ENCODE measurements around the gene CLTC. TPM values are rescaled to one million over a fixed set of nuclear protein-coding genes. Genes with fewer than 3 reads are reported as not detected.

The CLTC gene
- polyA plus RNA-seq, 2 of the 4 experiments (the other 2 are of a cell fraction): 183 to 360 TPM

GRCh38 chr17:59707149-59707970 is 87.7 kb downstream of the CLTC start, which contains the start of the genes PTRH2 and VMP1 (continued):
- peak in 1 of 2 experiments; percentile 72; a peak in 2 of 4 replicates for TF ChIP-seq CEBPB (IDR thresholded peaks at IDR 0.05)

GRCh38 chr17:59707971-59708430 is 88.3 kb downstream of the CLTC start:
- peak; percentile 11 to 17; a peak in 5 of 6 replicates for ATAC-seq
- FAIRE-seq: no peak
- 2% methylated on average over 15 of the region's 15 CpGs for WGBS (ENCODE audit: missing lambda C conversion rate)
- CTCF ChIA-PET: interaction anchor here (1.2 to 3.7 kb wide), 10 partner anchors 9 to 151 kb away, joined by 3 to 12 read pairs (median 4); no protein-coding TSS in a partner anchor
- Histone ChIP-seq H3K4me1 (peaks cover 45% of the 10 kb centered on the region), H3K4me2 (peak overlapping the region; percentile 98), H3K27ac (peak overlapping the region; percentile 87 to 88), H3K9me3 (no peaks in the 10 kb centered on the region), H3K4me3 (peak overlapping the region; percentile 68)
- POLR2A ChIA-PET: interaction anchor here (0.6 to 2.1 kb wide), 14 partner anchors 12 to 357 kb away, joined by 3 to 38 read pairs (median 4); partner anchors contain the start of genes CLTC and RNFT1
- no peak for TF ChIP-seq EP300 (IDR thresholded peaks at IDR 0.05)
- 0 out of 2 replicates have a peak, but pooled peaks have one; percentile 63 for TF ChIP-seq TFCP2L1 (CRISPR knock-in tag; IDR thresholded peaks at IDR 0.05)
- 0 out of 2 replicates have a peak, but pooled peaks have one; percentile 36 for TF ChIP-seq RARB (CRISPR knock-in tag; IDR thresholded peaks at IDR 0.05)
- TF ChIP-seq JUNB (IDR thresholded peaks at IDR 0.05): no peak
- no peak for TF ChIP-seq HMGXB4 (CRISPR knock-in tag; IDR thresholded peaks at IDR 0.05; ENCODE audit: borderline replicate concordance)
- no peak for TF ChIP-seq EHMT2 (IDR thresholded peaks at IDR 0.05; ENCODE audit: low read depth)
- no peak for TF ChIP-seq GATA3 (IDR thresholded peaks at IDR 0.05; ENCODE audit: borderline replicate concordance)
- peak in 1 of 2 experiments; percentile 40 for DNase-seq (ENCODE audit: low read depth in 1 of 2, low spot score in 1 of 2)

GRCh38 chr17:59711936-59712335 is 92.2 kb downstream of the CLTC start:
- ATAC-seq (no peak), DNase-seq (ENCODE audit: low read depth in 1 of 2, low spot score in 1 of 2) (no peak), FAIRE-seq (no peak)
- ChIA-PET POLR2A (no interaction called here), CTCF (interaction anchor here (0.8 to 1.8 kb wide), 5 partner anchors 10 to 148 kb away, joined by 4 to 5 read pairs (median 4); no protein-coding TSS in a partner anchor)
- H3K4me1 ChIP-seq: peaks cover 24% of the 10 kb centered on the region; the same call in 2 of the 3 replicates
- H3K27ac ChIP-seq: no peak overlapping the region
- H3K4me2 ChIP-seq: no peak overlapping the region
- H3K9me3 ChIP-seq: no peaks in the 10 kb centered on the region
- no peak overlapping the region for H3K4me3 ChIP-seq
- TF ChIP-seq RCOR1 (IDR thresholded peaks at IDR 0.05; ENCODE audit: low read depth, low read length) (no peak), JUNB (IDR thresholded peaks at IDR 0.05) (no peak), HOXB5 (CRISPR knock-in tag; IDR thresholded peaks at IDR 0.05) (no peak)

GRCh38 chr17:59712862-59713261 is 93.2 kb downstream of the CLTC start:
- Histone ChIP-seq H3K4me1 (peaks cover 24% of the 10 kb centered on the region; the same call in 2 of the 3 replicates), H3K4me2 (no peak overlapping the region), H3K4me3 (no peak overlapping the region), H3K27ac (no peak overlapping the region), H3K9me3 (no peaks in the 10 kb centered on the region)
- POLR2A ChIA-PET: no interaction called here
- FAIRE-seq (no peak), DNase-seq (ENCODE audit: low read depth in 1 of 2, low spot score in 1 of 2) (no peak), ATAC-seq (no peak)
- 85% methylated on average over 2 of the region's 2 CpGs for WGBS (ENCODE audit: missing lambda C conversion rate)
- CTCF ChIA-PET: no interaction called here
- TF ChIP-seq FOSL2 (IDR thresholded peaks at IDR 0.05): no peak
- no peak for TF ChIP-seq FOSL2 (CRISPR knock-in tag; IDR thresholded peaks at IDR 0.05)
- TF ChIP-seq BHLHE40 (IDR thresholded peaks at IDR 0.05; ENCODE audit: low read depth, low read length): no peak
- TF ChIP-seq SREBF2 (IDR thresholded peaks at IDR 0.05): no peak
- TF ChIP-seq HDAC2 (IDR thresholded peaks at IDR 0.05): no peak
- TF ChIP-seq PBX3 (IDR thresholded peaks at IDR 0.05): no peak
- TF ChIP-seq TFCP2L1 (CRISPR knock-in tag; IDR thresholded peaks at IDR 0.05): no peak
- no peak for TF ChIP-seq ZC3H11A (IDR thresholded peaks at IDR 0.05)
- no peak for TF ChIP-seq FOSB (CRISPR knock-in tag; IDR thresholded peaks at IDR 0.05)
- TF ChIP-seq MYC (IDR thresholded peaks at IDR 0.05; ENCODE audit: borderline replicate concordance, low read length): no peak
- TF ChIP-seq POLR2AphosphoS2 (conservative IDR thresholded peaks at IDR 0.05; ENCODE audit: low read length): no peak
- no peak for TF ChIP-seq RNF2 (IDR thresholded peaks at IDR 0.05; ENCODE audit: borderline replicate concordance, low read depth)
- no peak for TF ChIP-seq ELK1 (IDR thresholded peaks at IDR 0.05; ENCODE audit: low read depth, low read length)
- TF ChIP-seq HOXA7 (CRISPR knock-in tag; IDR thresholded peaks at IDR 0.05): no peak
- TF ChIP-seq TP53 (CRISPR knock-in tag; IDR thresholded peaks at IDR 0.05): no peak
- TF ChIP-seq RFX5 (IDR thresholded peaks at IDR 0.05): no peak
- TF ChIP-seq HES2 (IDR thresholded peaks at IDR 0.05): no peak
- no peak for TF ChIP-seq EHF (CRISPR knock-in tag; IDR thresholded peaks at IDR 0.05)
- TF ChIP-seq HOXB13 (CRISPR knock-in tag; IDR thresholded peaks at IDR 0.05; ENCODE audit: low read depth): no peak
